GM18519 (cell line): ENCODE results near the gene TGFBR3.

Experiments used
- ATAC-seq: cut with Tn5 transposase; IDR thresholded peaks from one replicate; pipeline ENCODE4 v1.9.1; 2021; ENCODE audit warnings: mild to moderate bottlenecking, moderate library complexity; ENCODE audit not compliant: unreplicated experiment, low FRiP score

TGFBR3 gene

GRCh38 chr1:91765293-91765692 is 120.7 kb downstream of the TGFBR3 start:
- no peak for ATAC-seq

- no peak for ATAC-seq
Measured at GRCh38 chr1:91764471-91765115, 121.4 kb downstream of the TGFBR3 start.

GRCh38 chr1:91763252-91763651 is 122.7 kb downstream of the TGFBR3 start:
- ATAC-seq = no peak

DNA sequence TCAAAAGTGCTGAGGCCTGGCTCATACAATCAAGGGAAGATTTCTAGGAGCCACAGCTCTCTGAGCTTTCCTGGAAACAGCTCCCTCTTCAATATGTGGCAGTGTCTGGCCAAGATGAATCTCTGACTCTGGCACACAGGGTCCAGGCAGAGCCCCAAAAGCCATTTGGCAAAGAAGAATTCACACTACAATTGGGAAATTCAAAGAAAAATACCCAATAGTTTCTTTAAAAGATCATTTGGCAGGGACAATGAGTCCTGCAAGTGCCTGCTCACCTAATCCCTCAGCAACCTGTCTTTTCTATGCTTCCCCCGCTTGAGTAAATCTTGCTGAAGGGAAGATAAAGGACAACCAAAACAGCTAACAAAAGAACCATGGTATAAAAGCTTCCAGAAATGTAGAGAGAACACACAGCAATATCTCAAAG is 124.6 kb downstream of the TGFBR3 start:
- no peak for ATAC-seq

GRCh38 chr1:91760512-91760911 is 125.4 kb downstream of the TGFBR3 start:
- ATAC-seq = no peak

DNA sequence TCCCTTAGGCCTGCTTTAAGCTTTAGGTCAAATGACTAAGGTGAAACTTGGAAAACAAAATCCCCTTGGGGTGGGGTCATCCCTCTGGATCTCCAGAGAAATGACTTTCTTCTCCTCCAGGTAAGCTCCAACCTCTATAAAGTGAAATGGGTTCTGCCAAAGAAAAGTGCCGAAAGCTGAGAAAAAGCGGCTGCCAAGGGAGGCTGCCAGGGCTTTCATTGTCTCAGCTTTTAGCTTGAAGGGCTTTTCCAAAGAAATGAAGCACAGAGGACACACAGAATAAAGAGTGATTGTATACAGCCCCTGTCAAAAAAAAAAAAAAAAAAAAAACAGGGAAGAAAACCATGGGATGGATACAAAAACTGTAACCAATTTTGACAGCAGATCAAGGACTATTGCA is 126.9 kb downstream of the TGFBR3 start:
- no peak for ATAC-seq

- ATAC-seq = no peak
Measured at GRCh38 chr1:91757763-91758460, 128.0 kb downstream of the TGFBR3 start.

- no peak for ATAC-seq
Measured at GRCh38 chr1:91755702-91756287, 130.2 kb downstream of the TGFBR3 start.

- ATAC-seq = no peak
Measured at GRCh38 chr1:91754816-91755580, 131.0 kb downstream of the TGFBR3 start.

GRCh38 chr1:91754348-91754747 is 131.6 kb downstream of the TGFBR3 start:
- ATAC-seq = peak; percentile 46

GRCh38 chr1:91753878-91754277 is 132.1 kb downstream of the TGFBR3 start:
- no peak for ATAC-seq

DNA sequence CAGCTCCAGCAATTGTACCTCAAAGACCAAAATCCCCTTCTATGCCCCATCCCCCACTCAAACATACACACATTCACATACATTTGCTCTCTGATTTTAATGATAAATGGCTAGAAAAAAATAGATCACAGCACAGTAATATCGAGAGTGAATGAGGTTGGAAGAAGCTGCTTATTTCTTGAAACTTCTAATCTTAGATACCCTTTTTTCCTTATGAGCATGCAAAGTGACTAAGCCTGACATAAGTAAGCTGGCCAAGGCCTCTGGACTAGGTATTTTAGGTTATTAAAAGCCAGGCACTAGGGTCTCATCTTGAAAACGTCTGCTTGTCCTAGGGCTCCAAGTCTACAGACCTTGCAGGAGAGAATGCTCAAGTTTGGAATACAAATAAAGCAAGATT is 133.6 kb downstream of the TGFBR3 start:
- ATAC-seq = peak; percentile 68

- ATAC-seq = no peak
Measured at GRCh38 chr1:91751275-91751674, 134.7 kb downstream of the TGFBR3 start.

- ATAC-seq = no peak
Measured at GRCh38 chr1:91750398-91750996, 135.5 kb downstream of the TGFBR3 start.

DNA sequence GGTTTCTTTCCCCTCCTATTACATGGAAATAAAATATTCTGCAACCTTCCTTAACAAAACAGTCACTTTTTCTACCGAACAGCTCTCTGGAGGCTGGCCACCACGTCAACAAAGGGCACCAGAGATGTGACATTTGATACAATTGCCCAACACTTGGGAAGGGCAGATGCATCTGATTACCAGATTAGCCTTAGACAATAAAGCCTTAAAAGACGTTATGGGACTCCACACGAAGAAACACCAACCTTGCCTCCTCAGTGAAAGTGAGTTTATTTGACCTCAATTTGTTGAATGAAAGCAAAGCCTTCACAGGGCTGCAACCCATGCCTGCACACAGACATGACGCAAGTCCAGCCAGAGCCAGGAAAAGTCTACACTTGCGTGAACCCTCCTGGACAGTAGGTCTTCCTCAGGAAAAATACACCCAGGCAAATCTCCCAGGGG is 136.1 kb downstream of the TGFBR3 start:
- ATAC-seq = no peak

GRCh38 chr1:91747666-91748065 is 138.3 kb downstream of the TGFBR3 start:
- no peak for ATAC-seq

DNA sequence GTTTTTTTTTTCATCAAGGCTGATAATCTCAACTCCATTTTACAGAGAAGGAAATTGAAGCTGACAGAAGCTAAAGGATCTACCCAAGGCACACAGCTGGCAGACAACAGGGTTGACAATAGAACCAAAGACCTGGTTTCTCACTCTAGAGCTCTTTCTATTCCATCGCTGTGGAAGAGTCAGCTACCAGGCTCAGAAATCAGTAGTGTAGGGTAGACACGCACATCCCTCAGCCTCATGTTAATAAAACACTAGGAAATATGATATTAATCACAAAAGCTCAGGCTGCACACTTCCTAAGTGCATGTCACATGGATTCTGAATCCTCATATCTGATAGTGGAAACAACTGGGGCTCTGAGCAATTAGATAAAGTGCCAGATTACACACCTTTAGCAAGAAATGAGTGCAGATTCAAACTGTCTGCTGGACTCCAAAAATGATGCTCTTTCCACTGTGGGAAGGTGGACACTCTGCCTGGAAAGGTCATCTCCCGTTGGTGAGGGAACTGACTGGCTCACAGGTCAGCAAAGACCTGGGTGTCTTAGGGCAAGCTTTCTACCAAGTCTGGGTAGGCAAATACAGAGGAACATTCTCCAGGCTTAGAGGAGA is 139.1 kb downstream of the TGFBR3 start:
- no peak for ATAC-seq

- no peak for ATAC-seq
Measured at GRCh38 chr1:91745640-91746373, 140.1 kb downstream of the TGFBR3 start.

DNA sequence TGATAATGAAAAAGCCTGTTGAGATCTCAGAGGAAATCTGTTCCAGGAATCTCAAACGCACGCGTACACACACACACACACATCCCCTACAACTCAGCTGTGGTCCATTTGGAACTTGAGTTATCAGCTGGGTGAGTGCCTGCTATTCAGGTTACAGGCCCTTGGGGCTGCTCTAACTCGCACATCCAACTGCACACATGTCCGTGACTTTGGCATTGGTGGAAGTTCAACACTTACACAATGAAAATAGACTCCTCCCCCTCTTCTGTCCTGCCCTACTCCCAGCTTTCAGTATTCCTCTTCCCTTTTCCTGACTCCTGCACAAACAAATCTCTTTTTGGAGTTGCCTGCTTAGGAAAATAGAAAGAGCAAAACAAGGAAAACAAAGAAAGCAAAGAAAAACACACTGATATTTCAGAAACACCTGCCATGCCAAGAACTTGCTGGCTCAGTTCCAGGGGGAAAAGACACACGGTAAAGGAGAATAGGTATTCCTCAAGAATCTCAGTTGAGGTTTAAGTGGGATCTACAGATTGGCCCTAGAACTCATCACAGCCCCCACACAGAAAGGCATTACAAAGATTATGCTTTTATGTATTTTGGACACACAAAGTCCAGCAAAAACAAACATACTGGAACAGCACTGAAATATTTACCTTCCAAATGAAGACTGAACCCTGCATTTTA is 140.9 kb downstream of the TGFBR3 start:
- ATAC-seq = no peak
